ENCODE data around the gene EBF4.
"Not testable (repeated sequence)": the region's sequence is repeated elsewhere in the genome, so short reads cannot be mapped to it uniquely, and the experiment has no call there.

EBF4 gene

DNA sequence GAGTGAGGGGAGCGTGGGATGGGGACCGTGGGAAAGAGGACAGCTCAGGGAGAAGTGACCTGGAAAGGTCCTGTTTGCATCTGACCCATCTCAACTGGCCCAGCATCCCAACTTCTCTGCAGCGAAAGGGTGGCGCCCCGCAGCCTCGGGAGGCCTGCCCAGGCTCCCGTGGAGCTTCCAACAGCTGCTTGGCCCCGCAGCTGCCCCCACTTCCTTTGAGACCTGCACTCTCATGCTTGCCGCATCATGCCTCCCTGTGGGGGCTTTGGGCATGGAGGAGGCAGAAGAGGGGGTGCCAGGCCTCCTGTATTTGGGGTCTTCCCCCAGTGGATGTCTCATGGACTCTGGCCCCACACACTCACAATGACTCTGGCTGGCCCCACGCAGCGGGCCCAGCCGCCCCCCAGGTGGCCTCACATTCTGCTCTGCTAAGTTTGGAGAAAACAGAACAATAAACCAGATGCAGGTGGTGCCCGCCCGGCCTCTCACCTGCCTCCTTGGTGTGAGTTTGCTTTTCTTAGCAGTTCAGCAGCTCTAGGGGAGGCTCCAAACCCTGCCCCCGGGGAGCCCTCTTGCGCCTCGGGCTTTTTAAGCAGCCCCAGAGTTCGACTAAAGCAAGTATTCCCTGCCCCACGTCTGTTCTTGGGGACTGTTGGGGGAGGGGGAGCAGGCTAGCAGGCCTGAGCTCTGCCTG, 67.2 kb downstream of the EBF4 start:
- no peak for DNase-seq

DNA sequence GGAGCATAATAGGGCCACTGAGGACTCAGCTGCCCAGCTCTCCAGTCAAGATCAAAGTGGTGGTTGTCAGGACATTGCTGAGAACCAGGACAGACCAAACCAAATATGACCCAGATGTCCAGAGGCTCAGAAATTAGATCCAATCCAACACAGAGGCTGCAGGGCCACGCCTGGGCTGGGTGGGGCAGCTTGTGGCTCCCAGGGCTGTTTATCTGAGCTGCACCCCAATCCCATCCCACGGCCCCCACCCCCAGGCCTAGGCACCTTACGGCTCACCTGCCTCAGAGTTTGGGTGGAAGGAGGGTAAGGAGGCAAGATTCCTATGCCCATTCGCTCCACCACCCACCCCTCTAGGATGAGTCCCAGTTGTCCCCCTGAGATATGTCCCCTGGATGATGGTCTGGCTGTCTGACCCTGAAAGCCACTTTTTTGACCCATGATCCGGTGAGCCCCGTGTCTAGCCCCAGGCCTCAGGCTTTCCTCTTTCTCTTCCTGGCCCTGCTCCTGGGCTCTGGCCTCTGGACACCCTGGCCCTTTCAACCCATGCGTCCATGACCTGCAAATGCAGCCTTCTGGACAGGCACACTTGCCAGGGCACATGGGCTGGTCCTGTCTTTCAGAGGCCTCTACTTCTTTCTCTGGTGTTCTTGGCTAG, 67.8 kb downstream of the EBF4 start:
- no peak for DNase-seq

DNA sequence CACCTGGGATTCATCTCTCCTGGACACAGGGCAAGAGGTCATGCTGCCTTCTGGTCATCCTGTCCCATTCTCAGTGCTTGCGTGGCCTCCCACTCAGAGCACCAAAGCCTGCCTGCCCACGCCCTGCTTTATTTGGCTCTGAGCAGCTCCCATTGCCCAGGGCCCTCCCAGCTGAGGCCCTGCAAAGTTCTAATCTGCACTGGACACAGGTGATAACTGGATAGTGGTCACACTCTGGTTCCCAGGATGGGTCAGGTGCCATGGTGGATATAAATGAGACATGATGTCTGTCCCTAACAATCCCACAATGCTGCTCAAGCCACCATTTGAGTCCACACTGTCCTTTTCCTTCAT, 68.3 kb downstream of the EBF4 start:
- DNase-seq, result no peak

DNA sequence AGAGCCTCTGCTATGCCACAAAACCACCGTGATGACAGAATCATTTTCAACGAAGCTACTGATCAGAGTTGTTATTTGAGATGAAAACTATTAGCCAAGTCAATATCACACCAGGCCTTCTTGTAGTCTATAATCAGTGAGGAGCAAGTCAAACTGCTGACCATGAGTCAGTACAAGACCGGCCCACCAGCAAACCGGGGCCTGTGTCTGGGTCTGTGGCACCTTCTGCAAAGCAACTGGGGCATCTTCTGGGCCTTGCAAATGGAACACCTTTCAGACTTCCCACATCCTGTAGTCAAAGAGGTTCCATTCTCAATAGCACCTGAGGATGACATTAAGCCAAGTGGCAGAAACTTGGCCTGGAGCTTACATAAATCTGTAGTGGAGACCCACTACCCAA, 69.3 kb downstream of the EBF4 start:
- DNase-seq, result no peak

DNA sequence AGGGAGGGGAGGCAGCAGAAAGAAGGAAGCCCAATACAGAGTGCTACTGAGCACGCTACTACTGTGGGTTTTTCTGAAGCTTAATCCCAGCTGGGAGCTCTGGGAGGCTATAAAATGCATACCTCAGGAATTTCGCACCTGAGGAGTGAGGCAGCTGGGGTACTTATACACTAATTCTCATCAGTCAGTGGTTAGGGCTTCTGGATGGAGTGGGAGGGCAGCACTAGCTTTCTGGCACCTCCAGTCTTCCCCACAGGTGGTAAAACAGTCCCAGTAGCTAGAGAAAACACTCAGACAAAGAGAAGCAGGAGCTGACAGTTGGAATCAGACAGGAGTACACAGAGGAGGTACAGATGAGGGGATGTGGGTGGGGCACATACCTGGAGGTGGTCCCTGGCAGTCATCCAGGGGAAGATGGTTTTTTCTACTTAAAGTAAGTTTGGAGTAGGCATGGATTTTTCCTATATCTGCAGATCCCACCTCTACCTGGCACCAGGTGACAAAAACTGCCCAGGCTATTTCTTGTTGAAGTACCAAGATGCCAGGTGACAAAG, 70.1 kb downstream of the EBF4 start:
- no peak for DNase-seq

DNA sequence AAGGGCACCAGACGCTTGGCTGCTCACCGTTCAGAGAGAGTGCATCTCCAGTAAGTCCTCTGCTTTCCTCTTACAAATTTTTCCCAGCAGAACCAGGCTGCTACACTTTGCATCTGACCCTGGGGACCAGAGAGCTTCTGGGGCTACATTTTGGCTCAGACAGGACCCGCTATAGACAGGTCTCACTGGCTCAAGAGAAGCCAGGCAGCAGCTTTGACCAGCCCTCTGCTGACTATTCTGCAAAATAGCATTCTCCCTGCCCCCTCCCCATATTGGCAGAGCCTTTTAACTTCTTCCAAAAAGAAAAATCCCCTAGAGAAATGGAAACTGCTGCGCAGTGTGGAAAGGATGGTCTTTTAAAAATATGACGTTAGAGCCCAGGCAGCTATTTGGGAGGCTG, 70.6 kb downstream of the EBF4 start:
- DNase-seq, result no peak

DNA sequence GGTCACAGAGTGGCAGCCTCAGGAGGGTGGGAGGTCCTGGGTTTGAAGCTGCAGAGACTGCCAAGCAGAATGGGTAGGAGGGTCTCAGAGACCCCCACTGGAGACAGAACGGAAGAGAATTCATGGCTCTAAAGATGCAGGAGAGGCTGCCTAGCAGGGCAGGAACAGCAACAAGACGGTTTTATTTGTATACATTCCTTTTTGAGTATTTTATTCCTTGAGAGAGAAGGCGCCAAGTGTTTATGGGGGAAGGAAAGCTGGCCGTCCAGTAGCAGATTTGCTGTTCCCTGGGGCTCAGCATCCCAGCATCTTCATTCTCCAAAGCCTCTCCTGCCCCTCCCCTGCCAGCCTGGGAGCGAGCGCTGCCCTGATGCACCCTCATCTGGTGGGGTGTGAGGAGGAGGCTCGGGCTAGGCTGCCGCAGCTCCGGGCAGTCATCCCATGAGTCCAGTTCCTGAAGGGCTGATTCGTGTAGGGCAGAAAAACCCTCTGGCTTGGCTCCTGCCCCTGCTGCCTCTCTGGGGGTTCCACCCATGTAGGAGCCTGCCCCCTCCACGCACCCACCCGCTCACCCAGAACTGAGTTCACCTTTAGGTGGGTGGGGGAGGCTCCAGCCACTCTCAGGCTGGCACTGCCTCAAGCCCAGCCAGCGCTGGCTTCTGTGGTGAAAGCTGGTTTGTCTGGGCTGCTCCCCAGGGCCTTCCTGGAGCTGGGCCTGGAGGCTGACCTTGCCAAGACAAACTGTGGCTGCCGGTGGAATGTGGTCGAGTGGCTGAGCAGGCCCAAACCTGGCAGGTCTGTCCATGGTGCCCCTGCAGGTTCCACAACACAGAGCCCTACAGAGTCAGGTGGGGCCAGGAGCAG, 75.4 kb downstream of the EBF4 start:
- DNase-seq, result peak; percentile 71

DNA sequence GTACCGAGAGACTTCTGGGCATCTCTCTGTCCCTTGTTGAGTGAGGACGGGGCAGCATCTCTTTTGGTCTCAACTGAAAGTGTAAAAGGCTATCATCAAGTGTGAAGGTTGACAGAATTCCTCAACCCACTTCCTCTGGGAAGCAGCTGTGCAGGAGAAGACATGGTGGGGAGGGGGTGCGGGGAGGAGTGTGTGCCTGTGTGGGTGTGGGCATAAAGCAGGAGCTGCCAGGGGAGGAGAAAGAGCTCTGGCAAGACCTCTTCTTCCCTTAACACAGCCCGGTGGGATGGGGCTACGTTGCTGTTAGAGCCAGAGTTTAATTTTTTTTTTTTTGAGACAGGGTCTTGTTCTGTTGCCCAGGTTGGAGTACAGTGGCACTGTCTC, 76.0 kb downstream of the EBF4 start:
- no peak for DNase-seq

DNA sequence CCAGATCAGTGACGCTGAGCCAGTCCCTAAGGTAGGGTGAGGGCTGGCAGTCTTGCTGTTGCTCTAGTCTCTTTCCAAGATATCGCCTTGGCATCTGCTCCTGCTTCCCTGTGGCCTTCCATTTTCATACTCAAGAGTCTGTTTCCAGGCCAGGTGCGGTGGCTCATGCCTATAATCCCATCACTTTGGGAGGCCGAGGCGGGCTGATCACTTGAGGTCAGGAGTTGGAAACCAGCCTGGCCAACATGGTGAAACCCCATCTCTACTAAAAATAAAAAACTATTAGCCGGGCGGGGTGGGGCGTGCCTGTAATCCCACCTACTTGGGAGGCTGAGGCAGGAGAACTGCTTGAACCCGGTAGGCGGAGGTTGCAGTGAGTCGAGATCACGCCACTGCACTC, 77.5 kb downstream of the EBF4 start:
- DNase-seq, result not testable (repeated sequence)

DNA sequence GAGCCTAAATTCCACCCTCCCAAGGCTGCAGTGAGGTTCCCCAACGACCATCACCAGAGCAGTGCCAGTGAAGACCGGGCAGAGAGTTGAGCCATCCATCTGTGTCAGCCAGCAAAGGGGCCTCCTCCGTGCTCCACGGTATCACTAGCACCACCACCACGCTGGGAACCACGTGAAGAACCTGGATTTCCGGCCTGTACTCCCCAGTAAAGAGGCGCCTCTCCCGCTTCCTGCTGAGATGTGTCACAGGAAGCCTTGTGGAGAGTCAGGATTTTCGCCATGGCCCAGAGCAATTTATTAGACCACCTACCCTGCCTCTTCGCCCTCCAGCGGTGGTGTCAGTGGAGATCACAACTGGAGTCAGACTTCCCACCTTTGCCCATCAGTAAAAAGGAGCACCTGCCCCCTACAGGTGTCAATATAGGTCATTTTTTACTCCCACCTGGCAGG, 79.1 kb downstream of the EBF4 start:
- DNase-seq, result peak; percentile 27

DNA sequence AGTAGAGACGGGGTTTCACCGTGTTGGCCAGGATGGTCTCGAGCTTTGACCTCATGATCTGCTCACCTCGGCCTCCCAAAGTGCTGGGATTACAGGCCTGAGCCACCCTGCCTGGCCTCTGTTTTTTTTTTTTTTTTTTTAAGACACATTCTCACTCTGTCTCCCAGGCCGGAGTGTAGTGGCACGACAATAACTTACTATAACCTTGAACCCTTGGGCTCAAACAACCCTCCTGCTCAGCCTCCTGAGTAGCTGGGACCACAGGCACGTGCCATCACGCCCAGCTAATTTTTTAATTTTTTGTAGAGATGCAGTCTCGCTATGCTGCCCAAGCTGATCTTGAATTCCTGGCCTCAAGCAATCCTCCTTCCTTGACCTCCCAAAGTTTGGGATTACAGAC, 81.2 kb downstream of the EBF4 start:
- DNase-seq, result no peak

DNA sequence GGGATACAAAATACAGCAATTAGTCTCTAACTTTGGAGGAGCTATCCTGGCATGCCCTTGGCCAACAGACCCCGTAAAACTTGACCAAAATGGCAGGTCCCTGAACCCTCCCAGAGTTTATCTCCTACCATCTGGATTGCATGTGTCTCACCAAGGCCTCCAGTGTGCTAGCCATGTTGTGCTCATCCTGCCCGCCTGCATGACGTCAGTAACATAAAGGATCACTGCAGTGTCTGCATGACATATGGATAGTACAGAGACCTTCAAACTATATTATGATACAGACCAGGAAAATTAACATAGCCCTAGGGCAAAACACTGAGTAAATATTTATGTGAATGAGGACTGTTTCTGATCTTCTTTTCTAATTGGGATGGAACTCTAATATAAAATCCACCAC, 82.6 kb downstream of the EBF4 start:
- DNase-seq, result no peak

DNA sequence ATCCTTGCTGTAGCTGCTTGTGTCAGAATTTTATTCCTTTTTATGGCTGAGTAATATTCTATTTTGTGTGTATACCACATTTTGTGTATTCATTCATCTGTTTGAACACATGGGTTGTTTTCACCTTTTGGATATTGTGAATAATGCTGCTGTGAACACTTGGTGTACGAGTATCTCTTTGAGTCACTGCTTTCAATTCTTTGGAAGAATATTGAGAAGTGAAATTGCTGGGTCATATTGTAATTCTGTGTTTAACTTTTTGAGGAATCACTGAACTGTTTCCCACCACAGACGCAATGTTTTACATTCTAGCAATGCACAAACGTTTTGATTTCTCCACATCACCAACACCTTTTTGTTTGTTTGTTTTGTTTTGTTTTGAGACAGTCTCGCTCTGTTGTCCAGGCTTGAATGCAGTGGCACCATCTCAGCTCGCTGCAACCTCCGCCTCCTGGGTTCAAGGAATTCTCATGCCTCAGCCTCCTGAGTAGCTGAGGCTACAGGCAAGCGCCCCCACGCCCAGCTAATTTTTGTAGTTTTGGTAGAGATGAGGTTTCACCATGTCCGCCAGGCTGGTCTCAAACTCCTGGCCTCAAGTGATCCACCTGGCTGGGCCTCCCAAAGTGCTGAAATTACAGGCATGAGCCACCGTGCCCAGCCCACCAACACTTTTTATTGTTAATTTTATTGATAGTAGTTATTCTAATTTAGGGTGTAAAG, 86.2 kb downstream of the EBF4 start:
- DNase-seq, result no peak

DNA sequence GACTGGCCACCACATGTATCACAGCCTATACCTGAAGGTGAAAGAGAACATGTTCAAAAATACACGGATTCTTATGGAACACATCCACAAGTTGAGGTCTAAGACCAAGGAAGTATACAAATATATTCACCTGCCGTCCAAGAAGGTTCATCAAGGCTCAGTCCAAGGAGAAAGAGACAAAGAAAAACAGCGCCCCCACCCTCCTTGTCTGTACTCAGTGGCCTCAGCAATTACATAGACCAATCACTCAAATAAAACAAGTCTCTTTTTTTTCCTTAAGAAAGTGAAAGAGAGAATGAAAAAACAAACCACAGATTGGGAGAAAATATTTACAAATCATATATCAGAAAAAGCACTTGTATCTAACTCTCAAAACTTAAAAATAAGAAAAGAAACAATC, 88.4 kb downstream of the EBF4 start:
- no peak for DNase-seq

DNA sequence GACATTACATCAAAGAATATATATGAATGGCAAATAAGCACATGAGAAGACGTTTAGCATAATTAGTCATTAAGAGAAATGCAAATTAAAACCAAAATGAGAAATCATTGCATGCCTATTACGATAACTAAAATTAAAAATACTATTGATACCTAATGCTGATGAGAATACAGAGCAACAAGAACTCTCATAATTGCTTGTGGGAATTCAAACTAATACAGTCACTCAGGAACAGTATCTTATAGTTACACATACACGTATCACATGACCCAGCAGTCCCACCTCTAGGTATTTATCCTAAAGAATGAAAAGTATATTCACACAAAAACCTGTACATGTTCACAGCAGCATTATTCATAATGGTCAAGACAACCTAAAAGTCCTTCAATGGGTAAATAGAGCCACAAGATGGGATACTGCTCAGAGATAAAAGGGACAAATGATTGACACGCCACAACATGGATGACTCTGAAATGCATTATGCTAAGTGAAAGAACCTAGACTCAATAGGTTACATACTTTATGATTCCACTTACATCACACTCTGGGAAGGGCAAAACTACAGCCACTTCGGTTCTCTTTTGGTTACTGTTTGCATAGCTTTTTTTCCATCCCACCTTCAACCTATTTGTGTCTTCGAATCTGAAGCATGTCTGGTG, 91.5 kb downstream of the EBF4 start:
- no peak for DNase-seq

DNA sequence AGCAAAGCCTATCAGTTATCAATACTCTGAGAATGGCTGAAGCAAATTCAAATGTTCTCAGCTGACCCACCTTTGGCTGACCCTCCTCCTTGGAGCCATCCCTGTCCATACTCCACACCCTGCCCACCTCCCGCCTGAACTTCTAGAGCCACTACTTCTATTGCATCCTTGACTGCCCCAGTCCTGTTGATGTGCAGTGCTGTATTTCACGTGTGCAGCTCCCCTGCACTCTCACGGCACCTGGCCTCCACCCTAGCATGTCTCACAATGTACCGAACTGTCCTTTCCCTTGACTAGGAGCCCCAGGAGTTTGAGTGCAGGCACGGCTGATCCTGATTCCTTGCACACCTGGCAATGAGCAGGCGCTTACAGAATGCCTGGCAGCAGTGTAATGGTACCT, 100.9 kb downstream of the EBF4 start:
- DNase-seq, result no peak

DNA sequence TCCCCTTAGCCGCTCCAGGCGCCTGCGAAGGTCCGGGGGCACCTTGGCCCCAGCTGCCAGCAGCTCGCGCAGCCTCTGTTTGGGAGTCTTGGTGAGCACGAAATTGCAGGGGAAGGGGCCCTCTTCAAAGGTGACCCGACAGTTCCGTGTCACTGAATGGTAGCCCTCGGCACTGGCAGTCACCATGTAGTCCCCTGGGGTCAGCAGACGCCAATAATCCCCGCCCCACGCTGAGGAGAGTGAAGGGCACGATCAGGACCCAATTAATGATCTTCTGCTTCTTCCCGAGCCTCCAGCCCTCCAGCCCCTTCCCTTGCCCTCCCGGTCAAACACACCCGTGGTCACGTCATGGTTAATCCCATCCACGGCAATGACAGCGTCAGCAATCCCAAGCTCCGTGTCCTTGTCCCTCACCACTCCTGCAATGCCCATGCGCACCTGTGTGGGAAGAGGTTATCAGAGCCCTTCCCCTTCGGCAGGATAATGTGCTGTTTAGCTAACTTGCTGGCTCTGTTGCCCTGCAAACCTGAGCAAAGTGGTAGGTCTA, 101.7 kb downstream of the EBF4 start:
- DNase-seq, result peak; percentile 17

DNA sequence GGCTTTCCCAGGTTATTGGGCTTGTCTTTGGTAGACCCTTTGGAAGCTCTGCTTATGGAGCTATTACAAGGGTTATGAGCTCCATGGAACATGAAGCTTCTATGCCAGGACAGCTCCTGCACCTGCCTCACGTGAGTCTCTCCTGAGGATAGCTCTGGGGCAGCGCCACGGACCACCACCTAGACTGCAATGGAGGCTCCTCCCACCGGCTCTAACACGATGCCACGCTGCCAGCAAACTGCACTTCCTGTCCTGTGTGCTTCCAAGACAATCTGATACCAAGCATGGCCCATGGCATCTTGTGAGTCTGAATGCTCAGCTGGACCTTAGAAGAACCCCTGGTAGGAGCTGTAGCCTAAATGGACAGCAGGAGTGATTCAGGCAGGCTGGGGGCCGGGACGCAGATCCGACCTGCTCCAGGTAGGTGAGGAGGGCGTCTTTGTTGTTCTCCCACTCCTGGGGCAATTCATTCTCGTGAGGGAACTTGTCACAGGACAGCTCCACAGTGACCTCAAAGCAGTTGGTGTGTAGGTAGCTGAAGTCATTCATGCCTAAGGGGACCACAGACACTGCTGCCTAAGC, 102.4 kb downstream of the EBF4 start:
- DNase-seq, result no peak

DNA sequence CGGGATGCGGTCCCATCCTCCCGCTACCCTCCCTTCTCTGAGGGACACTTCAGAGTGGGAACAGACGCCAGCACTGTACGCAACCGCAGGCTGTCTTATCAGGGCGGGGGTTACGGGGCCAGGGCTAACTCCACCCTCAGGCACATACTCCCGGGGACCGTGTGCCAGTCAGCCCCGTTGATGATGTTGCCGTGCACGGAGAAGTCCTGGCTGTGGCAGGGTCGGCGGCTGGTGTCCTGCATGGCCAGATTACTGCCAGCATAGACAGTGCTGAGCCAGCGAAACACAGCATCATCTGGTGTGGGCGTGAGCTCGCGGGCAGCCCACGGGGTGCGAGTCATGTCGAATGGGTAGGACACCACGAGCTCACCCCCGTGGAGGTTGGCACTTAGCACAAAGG, 102.9 kb downstream of the EBF4 start:
- DNase-seq, result peak; percentile 17

DNA sequence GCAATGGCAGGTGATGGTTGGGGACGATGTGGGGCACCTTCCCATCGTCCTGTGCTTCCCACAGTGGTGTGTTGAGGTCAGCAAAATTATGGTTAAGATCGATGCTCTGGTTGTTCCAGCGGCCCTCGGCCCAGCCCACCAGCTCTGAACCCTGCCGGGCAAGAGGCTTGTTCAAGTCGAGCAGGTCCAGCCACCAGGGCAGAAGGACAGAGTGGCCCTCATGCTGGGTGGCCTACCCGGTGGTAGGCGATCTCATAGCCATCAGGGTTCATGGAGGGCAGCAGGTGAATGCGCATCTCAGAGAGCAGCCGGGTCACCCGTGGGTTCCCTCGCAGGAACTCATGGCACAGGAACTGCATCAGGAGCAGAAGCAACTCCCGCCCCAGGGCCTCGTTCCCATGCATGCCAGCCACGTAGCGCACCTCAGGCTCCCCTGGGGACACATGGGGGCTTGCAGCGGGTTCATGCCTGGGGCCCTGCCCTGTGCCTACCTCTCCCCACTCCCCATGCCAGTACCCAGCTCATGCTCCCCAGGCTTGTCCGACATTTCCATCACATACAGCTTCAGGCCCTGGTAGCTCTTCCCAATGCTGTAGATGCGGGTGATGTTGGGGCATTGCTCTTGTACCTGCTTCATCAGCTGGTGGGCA, 103.6 kb downstream of the EBF4 start:
- DNase-seq, result no peak
